ENCODE data around the gene GMEB1.

DNA sequence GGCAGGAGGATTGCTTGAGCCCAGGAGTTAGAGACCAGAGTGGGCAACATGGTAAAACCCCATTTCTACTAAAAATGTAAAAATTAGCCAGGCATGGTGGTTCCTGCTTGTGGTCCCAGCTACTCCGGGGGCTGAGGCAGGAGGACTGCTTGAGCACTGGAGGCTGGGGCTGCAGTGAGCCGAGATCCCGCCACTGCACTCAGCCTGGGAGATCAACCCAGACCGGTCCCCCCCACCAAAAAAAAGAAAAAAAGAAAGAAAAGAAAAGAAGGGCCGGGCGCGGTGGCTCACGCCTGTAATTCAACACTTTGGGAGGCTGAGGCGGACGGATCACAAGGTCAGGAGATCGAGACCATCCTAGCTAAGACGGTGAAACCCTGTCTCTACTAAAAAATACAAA is 1.8 kb upstream of the GMEB1 start:
- TF ChIP-seq EZH2 (IDR thresholded peaks at IDR 0.05), result no peak
- no peak for TF ChIP-seq POLR2AphosphoS5 (IDR thresholded peaks at IDR 0.05; ENCODE audit: borderline replicate concordance, low read depth, low read length)

Measured in SK-N-MC (cell line).